ENCODE data around the gene MEST.
"Not testable (repeated sequence)": the region's sequence is repeated elsewhere in the genome, so short reads cannot be mapped to it uniquely, and the experiment has no call there.

- not testable (repeated sequence) for TF ChIP-seq POLR2A (IDR thresholded peaks at IDR 0.05; ENCODE audit: low read length); GATA1 (IDR thresholded peaks at IDR 0.05; ENCODE audit: low read depth, low read length)
Measured at GRCh38 chr7:130451344-130451743, 40.5 kb upstream of the MEST start.

Measured in erythroblast (primary cell).